ENCODE data around the gene LCA5. TPM values are rescaled to one million over a fixed set of nuclear protein-coding genes. Genes with fewer than 3 reads are reported as not detected.
"Not testable (repeated sequence)": the region's sequence is repeated elsewhere in the genome, so short reads cannot be mapped to it uniquely, and the experiment has no call there.

The LCA5 gene
- total RNA-seq, 1 donor from 2014 or later: 5.4 TPM

GRCh38 chr6:79536585-79536953, 661 bp downstream of the LCA5 start:
- TF ChIP-seq, protein P1, sequence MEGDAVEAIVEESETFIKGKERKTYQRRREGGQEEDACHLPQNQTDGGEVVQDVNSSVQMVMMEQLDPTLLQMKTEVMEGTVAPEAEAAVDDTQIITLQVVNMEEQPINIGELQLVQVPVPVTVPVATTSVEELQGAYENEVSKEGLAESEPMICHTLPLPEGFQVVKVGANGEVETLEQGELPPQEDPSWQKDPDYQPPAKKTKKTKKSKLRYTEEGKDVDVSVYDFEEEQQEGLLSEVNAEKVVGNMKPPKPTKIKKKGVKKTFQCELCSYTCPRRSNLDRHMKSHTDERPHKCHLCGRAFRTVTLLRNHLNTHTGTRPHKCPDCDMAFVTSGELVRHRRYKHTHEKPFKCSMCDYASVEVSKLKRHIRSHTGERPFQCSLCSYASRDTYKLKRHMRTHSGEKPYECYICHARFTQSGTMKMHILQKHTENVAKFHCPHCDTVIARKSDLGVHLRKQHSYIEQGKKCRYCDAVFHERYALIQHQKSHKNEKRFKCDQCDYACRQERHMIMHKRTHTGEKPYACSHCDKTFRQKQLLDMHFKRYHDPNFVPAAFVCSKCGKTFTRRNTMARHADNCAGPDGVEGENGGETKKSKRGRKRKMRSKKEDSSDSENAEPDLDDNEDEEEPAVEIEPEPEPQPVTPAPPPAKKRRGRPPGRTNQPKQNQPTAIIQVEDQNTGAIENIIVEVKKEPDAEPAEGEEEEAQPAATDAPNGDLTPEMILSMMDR (IDR thresholded peaks at IDR 0.05): no peak
- Histone ChIP-seq H3K9me3 (no peaks in the 10 kb centered on the region), H3K27me3 (no peaks in the 10 kb centered on the region), H3K4me3 (peak overlapping the region; percentile 66), H3K4me1 (peaks cover 12% of the 10 kb centered on the region), H3K36me3 (no peaks in the 10 kb centered on the region), H3K27ac (peak overlapping the region; percentile 92)
- intact Hi-C loops (cut with DNase I): no loop called here
- ATAC-seq: peak; percentile 4
- no peak for DNase-seq

- H3K36me3 ChIP-seq; H3K27me3 ChIP-seq; intact Hi-C loops (cut with DNase I); DNase-seq; H3K4me1 ChIP-seq; H3K27ac ChIP-seq; ATAC-seq; H3K9me3 ChIP-seq; H3K4me3 ChIP-seq: not testable (repeated sequence)
Measured at GRCh38 chr6:79529567-79529966, 7.7 kb downstream of the LCA5 start.

GRCh38 chr6:79526897-79527296, 10.3 kb downstream of the LCA5 start:
- H3K27me3 ChIP-seq: no peaks in the 10 kb centered on the region
- no peak overlapping the region for H3K4me3 ChIP-seq
- intact Hi-C loops (cut with DNase I): no loop called here
- no peak for DNase-seq
- ATAC-seq: peak; percentile 81
- no peak overlapping the region for H3K27ac ChIP-seq
- no peaks in the 10 kb centered on the region for H3K4me1 ChIP-seq
- no peaks in the 10 kb centered on the region for H3K36me3 ChIP-seq
- TF ChIP-seq, protein P1 (IDR thresholded peaks at IDR 0.05): no peak
- no peaks in the 10 kb centered on the region for H3K9me3 ChIP-seq

DNA sequence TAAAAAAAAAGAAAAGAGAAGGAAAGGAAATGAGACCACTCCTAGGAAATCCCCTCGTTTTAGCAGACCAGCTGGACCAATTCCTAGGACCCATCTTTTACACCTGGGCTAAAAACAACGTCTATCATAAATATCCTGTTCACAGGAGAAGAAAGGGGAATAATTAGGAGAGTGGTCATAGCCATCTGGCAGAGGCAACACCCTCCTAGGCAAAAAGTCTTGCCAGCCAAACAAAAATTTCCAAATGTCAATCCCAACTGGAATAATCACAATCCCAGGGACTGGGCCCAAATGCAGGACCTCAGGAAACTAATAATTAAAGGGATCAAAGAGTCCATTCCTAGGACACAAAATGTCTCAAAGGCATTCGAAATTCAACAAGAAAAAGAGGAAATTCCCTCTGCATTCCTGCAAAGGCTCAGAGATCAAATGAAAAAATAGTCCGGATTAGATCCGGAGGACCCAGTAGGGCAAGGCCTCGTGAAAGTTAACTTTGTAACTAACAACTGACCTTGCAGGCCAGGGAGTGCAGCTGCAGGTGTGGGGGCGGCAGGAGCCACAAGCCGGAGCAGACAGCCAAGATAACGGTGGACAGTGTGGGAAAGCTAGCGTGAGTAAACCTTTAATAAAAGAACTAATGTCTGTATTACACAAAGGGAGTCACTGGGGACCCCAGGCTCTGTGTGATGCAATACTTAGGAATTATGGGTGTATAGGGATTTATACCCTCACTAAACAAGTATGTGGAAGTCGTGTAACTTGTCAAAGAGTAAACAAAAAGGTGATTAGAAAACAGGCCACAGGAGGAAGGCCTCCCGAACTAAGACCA, 11.7 kb downstream of the LCA5 start:
- TF ChIP-seq, protein P1 (IDR thresholded peaks at IDR 0.05): no peak
- ATAC-seq: peak; percentile 66

GRCh38 chr6:79524065-79524464, 13.2 kb downstream of the LCA5 start:
- TF ChIP-seq, protein P1 (IDR thresholded peaks at IDR 0.05): no peak
- ATAC-seq (no peak), DNase-seq (no peak)
- H3K4me1 ChIP-seq: no peaks in the 10 kb centered on the region
- intact Hi-C loops (cut with DNase I): no loop called here
- no peak overlapping the region for H3K27ac ChIP-seq
- no peak overlapping the region for H3K4me3 ChIP-seq
- H3K27me3 ChIP-seq: no peaks in the 10 kb centered on the region
- H3K36me3 ChIP-seq: no peaks in the 10 kb centered on the region
- no peaks in the 10 kb centered on the region for H3K9me3 ChIP-seq

More for the DNA sequence above, 11.7 kb downstream of the LCA5 start:
- Histone ChIP-seq H3K4me1 (no peaks in the 10 kb centered on the region), H3K4me3 (no peak overlapping the region), H3K27me3 (no peaks in the 10 kb centered on the region), H3K9me3 (no peaks in the 10 kb centered on the region), H3K27ac (no peak overlapping the region), H3K36me3 (no peaks in the 10 kb centered on the region)
- no peak for DNase-seq
- intact Hi-C loops (cut with DNase I): no loop called here

GRCh38 chr6:79522609-79523008, 14.6 kb downstream of the LCA5 start:
- H3K27me3 ChIP-seq: no peaks in the 10 kb centered on the region
- ATAC-seq: no peak
- intact Hi-C loops (cut with DNase I): no loop called here
- no peak for DNase-seq
- no peak overlapping the region for H3K27ac ChIP-seq
- no peak overlapping the region for H3K4me3 ChIP-seq
- H3K4me1 ChIP-seq: no peaks in the 10 kb centered on the region
- H3K36me3 ChIP-seq: no peaks in the 10 kb centered on the region
- TF ChIP-seq, protein P1 (IDR thresholded peaks at IDR 0.05): no peak
- H3K9me3 ChIP-seq: no peaks in the 10 kb centered on the region
